Panc1 (cell line): ENCODE data around the gene DPAGT1. TPM values are rescaled to one million over a fixed set of nuclear protein-coding genes. Genes with fewer than 3 reads are reported as not detected.
A peak's percentile ranks its signal among the peaks of the same experiment; 100 is the strongest.

Experiments used
- ATAC-seq: fragments of 200-7000 bp; cut with Tn5 transposase; 2 replicates; pipeline ENCODE4 v1.9.1; 2020; ENCODE audit warnings: mild to moderate bottlenecking, moderate library complexity
- BruUV-seq: library from RNA; stranded (reverse); fragments of 400-500 nt; replicated peaks from 2 replicates; lab custom pipeline; 2021; lab: Mats Ljungman, UMichigan
- CTCF ChIA-PET: fragments of 300-600 bp; sonication (Branson Sonifier 250); formaldehyde crosslinking; loops from one replicate; lab custom pipeline; 2022; ENCODE audit warnings: antibody characterized with exemption; lab: Charles Lee
- POLR2A ChIA-PET: fragments of 300-600 bp; sonication (Branson Sonifier 250); formaldehyde crosslinking; loops from one replicate; lab custom pipeline; 2022; ENCODE audit warnings: antibody characterized with exemption; lab: Charles Lee
- DNase-seq: peaks from one replicate; pipeline ENCODE4 v3.0.0-alpha.2; 2010; ENCODE audit warnings: low read depth, low spot score
- H3K27ac ChIP-seq: 2 replicates; pipeline ENCODE4 v1.5.1; 2011; ENCODE audit warnings: mild to moderate bottlenecking, low read length, inconsistent platforms
- H3K27me3 ChIP-seq: fragments of 200-500 bp; sonication (Bioruptor generic); 2 replicates; pipeline ENCODE4 v1.6.0; 2014; ENCODE audit warnings: low read length, inconsistent platforms; ENCODE audit not compliant: control insufficient read depth, insufficient read depth
- H3K36me3 ChIP-seq: fragments of 200-500 bp; sonication (Bioruptor generic); 2 replicates; pipeline ENCODE4 v1.5.1; 2014; ENCODE audit warnings: inconsistent platforms, mild to moderate bottlenecking, low read length, moderate library complexity; ENCODE audit not compliant: control insufficient read depth, insufficient read depth
- H3K4me1 ChIP-seq: 2 replicates; pipeline ENCODE4 v1.5.1; 2011; ENCODE audit warnings: inconsistent platforms, mild to moderate bottlenecking, low read length, moderate library complexity; ENCODE audit not compliant: control insufficient read depth, insufficient read depth
- H3K4me3 ChIP-seq, 2 experiments: 2 replicates each; pipeline ENCODE4 v1.5.1; 2011 to 2012; ENCODE audit warnings: low read depth in 2 of 2, low read length in 2 of 2, mild to moderate bottlenecking in 2 of 2, inconsistent platforms in 1 of 2, moderate library complexity in 1 of 2
- H3K9me3 ChIP-seq: fragments of 200-500 bp; sonication (Bioruptor generic); 2 replicates; pipeline ENCODE4 v1.5.1; 2014; ENCODE audit warnings: low read depth, mild to moderate bottlenecking, inconsistent platforms, low read length, moderate library complexity; ENCODE audit not compliant: control insufficient read depth, insufficient read depth
- CTCF ChIP-seq: fragments of 450-650 bp; IDR thresholded peaks from 2 replicates; pipeline ENCODE4 v1.5.1; 2017; ENCODE audit warnings: mild to moderate bottlenecking
- POLR2AphosphoS5 ChIP-seq: IDR thresholded peaks from 2 replicates; pipeline ENCODE4 v1.6.1; 2012; ENCODE audit warnings: mild to moderate bottlenecking, low read depth, low read length, moderate library complexity
- REST ChIP-seq, 2 experiments: IDR thresholded peaks; 2 replicates each; pipeline ENCODE4 v1.6.1; 2011 to 2012; ENCODE audit warnings: low read depth in 2 of 2, control low read depth in 1 of 2, low read length in 1 of 2, mild to moderate bottlenecking in 1 of 2, moderate library complexity in 1 of 2; ENCODE audit not compliant: insufficient read depth in 1 of 2
- SIN3A ChIP-seq: IDR thresholded peaks from 2 replicates; pipeline ENCODE4 v1.6.1; 2012; ENCODE audit warnings: low read depth, mild to moderate bottlenecking, low read length, moderate library complexity, borderline replicate concordance; ENCODE audit not compliant: insufficient read depth
- TCF7L2 ChIP-seq: IDR thresholded peaks from 2 replicates; pipeline ENCODE4 v1.6.1; 2011; ENCODE audit warnings: mild to moderate bottlenecking, low read depth, low read length, inconsistent platforms
- in situ Hi-C: cut with HindIII; loops from 2 replicates; pipeline ENCODE4 v1.10.0; 2016; ENCODE audit warnings: low sequenced_read_pairs, low pct_unique_long_range_greater_than_20kb
- intact Hi-C: fragments of 100-400 bp; cut with micrococcal nuclease; formaldehyde crosslinking; loops from one replicate; pipeline ENCODE4 v1.10.0; 2022; ENCODE audit not compliant: unreplicated experiment
- total RNA-seq: library from RNA; stranded (reverse); gene quantifications from one replicate; pipeline ENCODE4 v1.2.1, GENCODE V29; 2021; ENCODE audit not compliant: unreplicated experiment

The DPAGT1 gene
- total RNA-seq, 1 experiment from 2014 or later, result 72.1 TPM

DNA sequence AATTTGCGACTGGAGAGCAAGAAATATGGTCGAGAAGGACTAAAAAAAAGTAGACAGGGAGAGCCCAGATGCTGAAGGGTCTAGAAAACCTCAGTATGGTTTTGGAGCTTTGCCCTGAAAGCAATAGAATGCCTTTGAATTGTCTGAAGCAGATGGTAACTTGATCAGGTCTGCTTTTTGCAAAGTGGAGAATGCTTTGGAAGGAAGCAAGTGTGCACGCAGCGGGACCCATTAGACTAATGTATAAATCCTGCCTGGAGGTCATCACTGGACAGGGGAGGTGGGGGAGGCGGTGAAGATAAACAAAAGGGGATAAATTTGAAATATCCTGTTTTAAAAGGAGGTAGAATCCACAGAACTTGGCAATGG, 19.0 kb upstream of the DPAGT1 start:
- H3K27me3 ChIP-seq, result no peaks in the 10 kb centered on the region
- CTCF ChIA-PET, result interaction anchor here (1.0 kb wide), 1 partner anchor 11 kb away, joined by 3 read pairs; no protein-coding TSS in a partner anchor
- intact Hi-C loops (no loop called here), in situ Hi-C loops (no loop called here)
- no peak for TF ChIP-seq SIN3A
- peak; percentile 32; the same call in 1 of the 2 replicates for TF ChIP-seq POLR2AphosphoS5
- POLR2A ChIA-PET, result interaction anchor here (0.6 kb wide), 3 partner anchors 13 to 470 kb away, joined by 3 to 13 read pairs (median 3); no protein-coding TSS in a partner anchor
- peaks cover 12% of the 10 kb centered on the region for H3K4me1 ChIP-seq
- H3K36me3 ChIP-seq, result peaks cover 5% of the 10 kb centered on the region
- DNase-seq (no peak), ATAC-seq (no peak)
- H3K9me3 ChIP-seq, result no peaks in the 10 kb centered on the region
- H3K4me3 ChIP-seq, result peak overlapping the region; percentile 79 to 87
- peak overlapping the region; percentile 96 for H3K27ac ChIP-seq
- BruUV-seq, result TSS peak; percentile 99

DNA sequence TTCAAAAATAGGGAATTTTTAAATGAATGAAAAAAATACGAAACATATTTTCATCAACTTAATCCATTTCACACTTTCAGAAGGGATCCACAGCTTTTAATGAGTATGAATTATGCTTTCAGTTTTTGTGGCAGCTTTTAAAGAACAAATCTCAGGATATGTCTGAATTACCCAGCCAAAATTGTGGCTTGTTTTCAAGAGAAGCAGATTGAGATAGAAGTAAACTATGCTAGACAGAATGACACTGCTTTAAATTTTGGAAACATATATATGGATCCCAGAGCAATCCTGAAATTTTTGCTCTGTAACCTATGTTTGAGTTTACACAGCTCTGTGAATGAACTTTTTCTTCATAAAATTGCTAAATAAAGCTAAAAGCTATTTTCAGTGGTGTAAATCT, 17.3 kb upstream of the DPAGT1 start:
- no TSS peak for BruUV-seq
- in situ Hi-C loops, result no loop called here
- TF ChIP-seq POLR2AphosphoS5, result no peak
- no peak for TF ChIP-seq REST (IDR thresholded peaks at IDR 0.05; ENCODE audit: insufficient read depth in 1 of 2, low read depth in 2 of 2, low read length in 1 of 2)
- TF ChIP-seq CTCF, result no peak
- no peak for TF ChIP-seq SIN3A
- no peak for TF ChIP-seq TCF7L2
- Histone ChIP-seq H3K4me1 (peaks cover 12% of the 10 kb centered on the region), H3K9me3 (no peaks in the 10 kb centered on the region), H3K27ac (no peak overlapping the region), H3K27me3 (no peaks in the 10 kb centered on the region), H3K36me3 (peaks cover 5% of the 10 kb centered on the region; the same call in 1 of the 2 replicates), H3K4me3 (no peak overlapping the region)
- ChIA-PET POLR2A (no interaction called here), CTCF (interaction anchor here (0.8 kb wide), 1 partner anchor 9 kb away, joined by 7 read pairs; no protein-coding TSS in a partner anchor)
- ATAC-seq (no peak), DNase-seq (no peak)
- intact Hi-C loops, result no loop called here

DNA sequence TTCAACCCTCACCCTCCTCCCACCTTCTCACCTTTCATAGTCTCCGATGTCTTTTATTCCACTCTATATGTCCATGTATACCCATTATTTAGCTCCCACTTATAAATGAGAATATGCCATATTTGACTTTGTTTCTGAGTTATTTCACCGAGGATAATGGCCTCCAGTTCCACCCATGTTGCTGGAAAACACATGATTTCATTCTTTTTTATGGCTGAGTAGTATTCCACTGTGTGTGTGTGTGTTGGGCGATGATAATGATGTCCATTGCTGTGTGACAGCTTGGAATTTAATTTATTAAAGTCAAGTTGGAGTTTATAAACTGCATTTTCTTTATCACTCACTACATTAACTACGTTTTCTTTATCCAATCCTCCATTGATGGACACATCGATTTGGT, 16.6 kb upstream of the DPAGT1 start:
- no peaks in the 10 kb centered on the region for H3K9me3 ChIP-seq
- peaks cover 12% of the 10 kb centered on the region for H3K4me1 ChIP-seq
- H3K27me3 ChIP-seq, result no peaks in the 10 kb centered on the region
- H3K4me3 ChIP-seq, result no peak overlapping the region
- DNase-seq (no peak), ATAC-seq (no peak)
- in situ Hi-C loops (no loop called here), intact Hi-C loops (no loop called here)
- peaks cover 5% of the 10 kb centered on the region; the same call in 1 of the 2 replicates for H3K36me3 ChIP-seq
- CTCF ChIA-PET, result no interaction called here
- POLR2A ChIA-PET, result no interaction called here
- no peak overlapping the region for H3K27ac ChIP-seq
- TF ChIP-seq CTCF (no peak), REST (IDR thresholded peaks at IDR 0.05; ENCODE audit: insufficient read depth in 1 of 2, low read depth in 2 of 2, low read length in 1 of 2) (no peak), SIN3A (no peak), TCF7L2 (no peak), POLR2AphosphoS5 (no peak)
- no TSS peak for BruUV-seq
